ENCODE data around the gene ARMH3. TPM values are rescaled to one million over a fixed set of nuclear protein-coding genes. Genes with fewer than 3 reads are reported as not detected.

ARMH3 gene
- total RNA-seq, 1 donor from 2014 or later = 19.1 TPM

GRCh38 chr10:101968286-101968939, 87.6 kb downstream of the ARMH3 start:
- Mint-ChIP-seq H3K9me3 (no peaks in the 10 kb centered on the region), H3K27me3 (ENCODE audit: low read depth) (no peaks in the 10 kb centered on the region), H3K4me3 (ENCODE audit: low read depth) (no peak overlapping the region), H3K27ac (no peak overlapping the region), H3K4me1 (ENCODE audit: low read depth) (peaks cover 22% of the 10 kb centered on the region), H3K36me3 (ENCODE audit: low read depth) (peaks cover 49% of the 10 kb centered on the region)
- intact Hi-C loops (cut with micrococcal nuclease) = no loop called here
- DNase-seq (ENCODE audit: low spot score) = no peak

DNA sequence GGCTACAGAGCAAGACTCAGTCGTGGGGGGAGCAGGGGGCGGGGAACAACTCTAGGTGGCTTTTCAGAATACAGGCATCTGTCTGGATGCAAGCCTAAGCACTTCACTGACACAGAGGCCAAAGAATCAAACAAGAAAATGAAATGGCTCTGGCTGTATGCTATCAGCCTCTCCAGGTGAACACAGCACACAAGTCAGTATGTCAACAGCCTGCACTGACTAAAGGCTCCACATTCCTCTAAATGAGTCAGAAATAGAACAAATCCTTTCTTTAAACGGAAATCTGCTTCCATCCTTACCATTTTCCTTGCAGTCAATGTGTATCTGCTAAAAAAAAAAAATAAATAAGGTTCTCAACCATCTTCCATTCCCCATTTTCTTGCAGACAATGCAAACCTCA, 88.3 kb downstream of the ARMH3 start:
- DNase-seq (ENCODE audit: low spot score) = no peak
- intact Hi-C loops (cut with micrococcal nuclease) = no loop called here
- Mint-ChIP-seq H3K9me3 (no peaks in the 10 kb centered on the region), H3K4me1 (ENCODE audit: low read depth) (peaks cover 21% of the 10 kb centered on the region), H3K27ac (no peak overlapping the region), H3K27me3 (ENCODE audit: low read depth) (no peaks in the 10 kb centered on the region), H3K36me3 (ENCODE audit: low read depth) (peaks cover 49% of the 10 kb centered on the region), H3K4me3 (ENCODE audit: low read depth) (no peak overlapping the region)

DNA sequence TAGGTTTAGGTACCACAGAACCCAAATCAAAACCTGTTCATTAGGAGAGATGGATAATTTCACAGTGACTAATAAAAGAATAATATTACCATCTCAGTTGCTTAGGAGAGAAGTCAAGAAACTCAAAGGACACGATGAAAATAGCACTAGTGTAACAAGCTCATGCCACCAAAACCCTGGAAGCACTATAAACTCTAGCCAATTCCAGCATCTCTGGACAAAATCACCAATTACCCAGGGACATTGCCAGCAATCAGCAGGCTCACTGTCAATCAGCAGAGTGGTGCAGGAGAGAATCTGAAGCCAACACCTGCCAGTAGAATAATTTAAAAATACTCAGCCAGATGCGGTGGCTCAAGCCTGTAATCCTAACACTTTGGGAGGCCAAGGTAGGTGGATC, 88.9 kb downstream of the ARMH3 start:
- no peaks in the 10 kb centered on the region for H3K27me3 Mint-ChIP-seq (ENCODE audit: low read depth)
- no peak overlapping the region for H3K27ac Mint-ChIP-seq
- no peak for DNase-seq (ENCODE audit: low spot score)

DNA sequence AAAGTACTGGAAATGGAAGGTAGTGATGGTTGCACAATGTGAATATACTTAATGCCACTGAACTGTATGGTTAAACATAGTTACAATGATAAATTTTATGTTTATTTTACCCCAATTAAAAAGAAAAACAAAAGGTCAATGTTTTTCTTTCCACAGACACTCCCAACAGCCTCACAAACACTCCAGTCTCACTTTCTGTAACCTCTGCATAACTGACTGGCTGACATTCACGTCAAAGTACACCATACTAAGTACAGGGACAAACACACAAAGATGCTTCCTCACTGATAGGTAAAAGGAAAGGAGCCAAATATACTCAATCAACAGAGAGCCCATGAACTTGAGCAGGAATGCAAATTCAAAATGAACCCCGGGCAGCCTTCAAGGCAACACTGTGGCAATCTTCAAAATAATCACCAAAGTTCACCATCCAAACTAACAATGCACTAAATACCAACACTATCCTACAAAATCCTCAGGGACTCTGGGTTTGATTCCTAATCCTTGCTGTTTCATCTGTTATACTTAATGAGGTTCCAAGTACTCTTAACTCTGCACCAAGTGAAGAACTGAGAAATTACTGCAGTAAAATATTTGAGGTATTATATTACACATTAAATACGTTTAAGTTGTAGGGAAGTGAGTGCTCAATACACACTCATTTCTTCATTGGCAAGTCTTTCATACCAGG, 90.8 kb downstream of the ARMH3 start:
- Mint-ChIP-seq H3K27ac (no peak overlapping the region), H3K27me3 (ENCODE audit: low read depth) (no peaks in the 10 kb centered on the region), H3K36me3 (ENCODE audit: low read depth) (peaks cover 35% of the 10 kb centered on the region), H3K9me3 (no peaks in the 10 kb centered on the region), H3K4me3 (ENCODE audit: low read depth) (no peak overlapping the region), H3K4me1 (ENCODE audit: low read depth) (peaks cover 21% of the 10 kb centered on the region)
- intact Hi-C loops (cut with micrococcal nuclease) = no loop called here
- no peak for DNase-seq (ENCODE audit: low spot score)

More for the DNA sequence above, 88.9 kb downstream of the ARMH3 start:
- intact Hi-C loops (cut with micrococcal nuclease) = no loop called here
- Mint-ChIP-seq H3K36me3 (ENCODE audit: low read depth) (peaks cover 45% of the 10 kb centered on the region), H3K9me3 (no peaks in the 10 kb centered on the region), H3K4me3 (ENCODE audit: low read depth) (no peak overlapping the region), H3K4me1 (ENCODE audit: low read depth) (peaks cover 21% of the 10 kb centered on the region)

GRCh38 chr10:101961591-101962498, 94.1 kb downstream of the ARMH3 start:
- no peak for DNase-seq (ENCODE audit: low spot score)
- Mint-ChIP-seq H3K27ac (no peak overlapping the region), H3K9me3 (no peaks in the 10 kb centered on the region), H3K27me3 (ENCODE audit: low read depth) (no peaks in the 10 kb centered on the region), H3K4me1 (ENCODE audit: low read depth) (peaks cover 1% of the 10 kb centered on the region), H3K4me3 (ENCODE audit: low read depth) (no peak overlapping the region), H3K36me3 (ENCODE audit: low read depth) (peaks cover 14% of the 10 kb centered on the region)
- intact Hi-C loops (cut with micrococcal nuclease) = no loop called here

DNA sequence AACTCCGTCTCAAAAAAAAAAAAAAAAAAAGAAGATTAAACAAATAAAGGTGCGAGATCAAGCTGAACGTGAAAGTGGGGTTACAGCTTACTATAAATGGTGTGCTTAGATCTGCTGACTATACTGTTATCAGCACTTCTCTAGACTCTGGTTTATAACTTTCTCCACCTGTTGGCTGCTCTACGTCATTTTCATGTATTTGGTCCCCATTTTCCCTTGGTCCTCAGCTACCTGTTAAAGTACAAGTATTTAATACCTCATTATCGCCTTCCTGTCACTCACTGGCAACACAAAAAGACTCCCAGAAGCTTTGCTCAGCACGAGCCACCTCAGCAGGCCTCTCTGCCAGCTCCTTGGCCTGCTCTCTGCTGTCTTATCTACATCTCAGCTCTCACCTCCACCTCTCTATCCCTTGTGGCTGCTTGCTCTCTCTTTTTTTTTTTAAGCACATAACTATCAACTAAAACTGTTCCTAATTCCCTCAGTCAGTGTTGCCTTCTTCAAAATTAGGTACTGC, 95.0 kb downstream of the ARMH3 start:
- Mint-ChIP-seq H3K27me3 (ENCODE audit: low read depth) (no peaks in the 10 kb centered on the region), H3K27ac (no peak overlapping the region), H3K4me1 (ENCODE audit: low read depth) (peaks cover 1% of the 10 kb centered on the region), H3K36me3 (ENCODE audit: low read depth) (peaks cover 14% of the 10 kb centered on the region), H3K9me3 (no peaks in the 10 kb centered on the region), H3K4me3 (ENCODE audit: low read depth) (no peak overlapping the region)
- no peak for DNase-seq (ENCODE audit: low spot score)
- intact Hi-C loops (cut with micrococcal nuclease) = no loop called here

DNA sequence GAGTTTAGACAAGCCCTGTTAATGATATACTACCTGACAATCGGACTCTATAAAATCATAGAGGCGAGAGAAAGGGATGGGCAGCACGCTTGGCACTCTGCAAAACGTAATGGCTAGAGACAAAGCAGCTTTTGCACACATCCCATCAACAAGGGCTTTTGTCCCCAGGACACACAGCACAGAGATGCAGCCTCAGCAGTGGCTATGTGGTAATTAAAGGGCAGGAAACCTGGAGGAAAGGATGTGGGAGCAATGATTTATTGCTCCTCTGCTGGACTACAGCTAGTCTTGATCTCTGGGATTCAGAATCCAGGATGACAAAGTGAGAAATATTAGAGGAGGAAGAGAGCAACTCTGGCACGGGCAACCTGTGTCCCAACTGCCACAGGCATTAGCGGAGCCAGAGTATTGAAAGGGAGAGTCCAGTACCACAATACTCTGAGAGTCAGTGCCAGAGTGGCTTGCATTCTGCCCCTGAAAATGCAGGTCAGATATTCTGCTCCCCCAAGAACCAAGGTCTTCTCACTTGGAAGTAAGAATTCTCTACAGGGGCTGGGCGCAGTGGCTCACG, 96.5 kb downstream of the ARMH3 start:
- intact Hi-C loops (cut with micrococcal nuclease) = no loop called here
- Mint-ChIP-seq H3K4me3 (ENCODE audit: low read depth) (no peak overlapping the region), H3K27me3 (ENCODE audit: low read depth) (no peaks in the 10 kb centered on the region), H3K4me1 (ENCODE audit: low read depth) (peaks cover 3% of the 10 kb centered on the region), H3K9me3 (no peaks in the 10 kb centered on the region), H3K36me3 (ENCODE audit: low read depth) (peaks cover 21% of the 10 kb centered on the region), H3K27ac (no peak overlapping the region)
- no peak for DNase-seq (ENCODE audit: low spot score)

DNA sequence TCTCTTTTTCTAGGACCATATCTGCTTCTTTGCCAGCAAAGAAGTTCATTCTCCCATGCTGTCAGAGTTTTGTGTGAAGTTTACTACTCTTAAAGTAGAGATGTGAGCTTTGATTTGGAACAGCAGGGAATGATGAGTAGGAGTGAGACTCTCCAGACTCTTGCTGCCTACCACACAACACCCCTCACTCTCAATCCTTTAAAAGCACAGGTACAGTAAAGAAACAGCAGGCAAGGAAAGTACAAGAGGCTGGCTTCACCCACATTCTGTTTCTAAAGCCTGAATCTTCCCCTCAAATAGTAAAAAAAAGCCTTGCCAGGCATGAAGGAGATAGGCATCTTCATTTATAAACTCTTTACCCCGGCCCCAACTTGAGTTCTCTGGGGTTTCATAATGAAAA, 97.3 kb downstream of the ARMH3 start:
- Mint-ChIP-seq H3K4me1 (ENCODE audit: low read depth) (peaks cover 3% of the 10 kb centered on the region), H3K4me3 (ENCODE audit: low read depth) (no peak overlapping the region), H3K36me3 (ENCODE audit: low read depth) (peaks cover 27% of the 10 kb centered on the region), H3K27ac (no peak overlapping the region), H3K27me3 (ENCODE audit: low read depth) (no peaks in the 10 kb centered on the region), H3K9me3 (no peaks in the 10 kb centered on the region)
- intact Hi-C loops (cut with micrococcal nuclease) = no loop called here
- DNase-seq (ENCODE audit: low spot score) = no peak

DNA sequence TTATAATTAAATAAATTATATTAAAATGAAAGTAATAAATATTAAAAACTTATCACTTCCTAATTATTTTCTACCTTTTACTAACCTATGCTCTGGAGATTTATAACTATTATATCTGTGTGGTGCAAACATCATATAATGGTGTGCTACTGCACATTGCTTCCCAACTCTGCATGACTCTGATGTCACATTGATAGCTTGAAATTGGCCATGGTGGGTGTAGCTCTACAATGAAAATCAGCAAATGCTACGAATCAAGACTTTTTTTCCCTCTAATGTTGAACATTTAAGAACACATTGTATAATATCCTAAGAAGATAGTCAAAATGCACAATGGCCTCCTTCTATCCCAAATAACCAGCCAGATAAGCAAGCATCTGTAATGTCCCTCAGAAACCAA, 99.1 kb downstream of the ARMH3 start:
- intact Hi-C loops (cut with micrococcal nuclease) = no loop called here
- H3K27me3 Mint-ChIP-seq (ENCODE audit: low read depth) = no peaks in the 10 kb centered on the region
- H3K27ac Mint-ChIP-seq = no peak overlapping the region
- H3K9me3 Mint-ChIP-seq = peaks cover 3% of the 10 kb centered on the region
- H3K4me1 Mint-ChIP-seq (ENCODE audit: low read depth) = peaks cover 6% of the 10 kb centered on the region
- DNase-seq (ENCODE audit: low spot score) = no peak
- H3K36me3 Mint-ChIP-seq (ENCODE audit: low read depth) = peaks cover 45% of the 10 kb centered on the region
- H3K4me3 Mint-ChIP-seq (ENCODE audit: low read depth) = no peak overlapping the region

GRCh38 chr10:101956117-101956516, 99.9 kb downstream of the ARMH3 start:
- DNase-seq (ENCODE audit: low spot score) = no peak
- intact Hi-C loops (cut with micrococcal nuclease) = no loop called here
- Mint-ChIP-seq H3K4me3 (ENCODE audit: low read depth) (no peak overlapping the region), H3K27me3 (ENCODE audit: low read depth) (no peaks in the 10 kb centered on the region), H3K36me3 (ENCODE audit: low read depth) (peaks cover 52% of the 10 kb centered on the region), H3K4me1 (ENCODE audit: low read depth) (peaks cover 6% of the 10 kb centered on the region), H3K27ac (no peak overlapping the region), H3K9me3 (peaks cover 3% of the 10 kb centered on the region)

DNA sequence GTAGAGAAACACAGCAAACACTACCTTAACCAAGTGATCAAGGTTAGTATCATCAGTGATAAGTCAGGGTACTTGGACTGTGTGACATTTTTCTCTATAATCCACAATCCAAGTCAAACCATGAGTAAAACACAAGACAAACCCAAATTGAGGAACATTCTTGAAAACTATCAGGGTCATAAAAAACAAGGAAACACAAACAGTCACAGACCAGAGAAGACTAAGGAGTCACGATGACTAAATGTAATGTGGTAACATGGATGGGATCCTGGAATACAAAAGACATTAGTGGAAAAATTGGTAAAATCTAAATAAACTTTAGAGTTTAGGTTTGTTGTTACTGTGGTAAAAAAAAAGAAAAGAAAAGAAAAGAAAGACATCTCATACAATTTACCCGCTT, 103.8 kb downstream of the ARMH3 start:
- peaks cover 78% of the 10 kb centered on the region for H3K36me3 Mint-ChIP-seq (ENCODE audit: low read depth)
- no peak overlapping the region for H3K27ac Mint-ChIP-seq
- H3K9me3 Mint-ChIP-seq = peaks cover 22% of the 10 kb centered on the region
- peaks cover 6% of the 10 kb centered on the region for H3K4me1 Mint-ChIP-seq (ENCODE audit: low read depth)
- no peak overlapping the region for H3K4me3 Mint-ChIP-seq (ENCODE audit: low read depth)
- no peak for DNase-seq (ENCODE audit: low spot score)
- no peaks in the 10 kb centered on the region for H3K27me3 Mint-ChIP-seq (ENCODE audit: low read depth)
- intact Hi-C loops (cut with micrococcal nuclease) = no loop called here

- Mint-ChIP-seq H3K4me1 (ENCODE audit: low read depth) (peaks cover 6% of the 10 kb centered on the region), H3K27me3 (ENCODE audit: low read depth) (no peaks in the 10 kb centered on the region), H3K4me3 (ENCODE audit: low read depth) (no peak overlapping the region), H3K36me3 (ENCODE audit: low read depth) (peaks cover 75% of the 10 kb centered on the region), H3K27ac (no peak overlapping the region), H3K9me3 (peaks cover 22% of the 10 kb centered on the region)
- intact Hi-C loops (cut with micrococcal nuclease) = no loop called here
- DNase-seq (ENCODE audit: low spot score) = no peak
Observed at GRCh38 chr10:101950213-101950612, 105.8 kb downstream of the ARMH3 start.
